Inferior parietal cortex (tissue), 1 donor: ENCODE data around the gene RIIAD1.

Experiments
- DNase-seq: peaks from one replicate; pipeline ENCODE4 v3.0.0-alpha.2; 2016; ENCODE audit errors: extremely low spot score

The RIIAD1 gene

GRCh38 chr1:151711044-151711800 lies 10.1 kb upstream of the RIIAD1 start:
- peak; percentile 29 for DNase-seq

- DNase-seq, result no peak
These were observed 9.4 kb upstream of the RIIAD1 start for GRCh38 chr1:151711951-151712350.

- DNase-seq, result no peak
These were observed 8.3 kb upstream of the RIIAD1 start for GRCh38 chr1:151713044-151713443.

- no peak for DNase-seq
These were observed 7.4 kb upstream of the RIIAD1 start for GRCh38 chr1:151713874-151714273.

- no peak for DNase-seq
These were observed 6.2 kb upstream of the RIIAD1 start for GRCh38 chr1:151714820-151715725.

GRCh38 chr1:151715726-151716404 lies 5.5 kb upstream of the RIIAD1 start:
- DNase-seq, result no peak

- DNase-seq, result no peak
These were observed 4.9 kb upstream of the RIIAD1 start for GRCh38 chr1:151716405-151716762.

- DNase-seq, result peak; percentile 73
These were observed 4.3 kb upstream of the RIIAD1 start, which contains the start of gene CELF3 for GRCh38 chr1:151716771-151717631. CELF3 (minus strand) TSS chr1:151716803; CDS start chr1:151716020, 783 bp downstream.

- peak; percentile 31 for DNase-seq
These were observed 3.3 kb upstream of the RIIAD1 start for GRCh38 chr1:151718011-151718431.

- no peak for DNase-seq
These were observed 2.7 kb upstream of the RIIAD1 start for GRCh38 chr1:151718666-151719065.

- no peak for DNase-seq
These were observed 1.2 kb upstream of the RIIAD1 start for GRCh38 chr1:151720125-151720524.

- DNase-seq, result no peak
These were observed 768 bp upstream of the RIIAD1 start for GRCh38 chr1:151720554-151720953.

- DNase-seq, result no peak
These were observed 627 bp downstream of the RIIAD1 start for GRCh38 chr1:151721788-151722510.

- no peak for DNase-seq
These were observed 2.5 kb downstream of the RIIAD1 start for GRCh38 chr1:151723726-151724370.

- peak; percentile 69 for DNase-seq
These were observed 7.1 kb downstream of the RIIAD1 start for GRCh38 chr1:151728151-151729054.

- no peak for DNase-seq
These were observed 8.0 kb downstream of the RIIAD1 start for GRCh38 chr1:151729157-151729965.

- DNase-seq, result no peak
These were observed 8.6 kb downstream of the RIIAD1 start for GRCh38 chr1:151729966-151730291.

- DNase-seq, result no peak
These were observed 11.8 kb downstream of the RIIAD1 start for GRCh38 chr1:151733126-151733525.
